B cell (primary cell): Measurements from ENCODE around the gene PPP4R3A. TPM values are rescaled to one million over a fixed set of nuclear protein-coding genes. Genes with fewer than 3 reads are reported as not detected.
A peak's percentile ranks its signal among the peaks of the same experiment; 100 is the strongest.

Experiments used
- ATAC-seq: fragments of 200-7000 bp; cut with Tn5 transposase; one replicate; pipeline ENCODE4 v1.10.0; 2021; ENCODE audit warnings: low read depth, mild to moderate bottlenecking, moderate number of reproducible peaks, moderate library complexity
- CTCF ChIA-PET: fragments of 350-600 bp; sonication (Branson Sonifier 250); formaldehyde crosslinking; loops from one replicate; lab custom pipeline; 2021; ENCODE audit warnings: antibody characterized with exemption, inconsistent platforms; lab: Charles Lee
- POLR2A ChIA-PET: fragments of 350-600 bp; sonication (Branson Sonifier 250); formaldehyde crosslinking; loops from one replicate; lab custom pipeline; 2021; ENCODE audit warnings: antibody characterized with exemption; lab: Charles Lee
- DNase-seq: peaks from one replicate; pipeline ENCODE4 v3.0.0; 2013
- H2AFZ ChIP-seq: 2 replicates; pipeline ENCODE4 v1.6.1; 2012; ENCODE audit warnings: mild to moderate bottlenecking, low read depth, low read length; ENCODE audit not compliant: insufficient read depth, poor library complexity, severe bottlenecking
- H3K27ac ChIP-seq, 2 donors: 1 replicate in 1 of 2; 2 replicates in 1 of 2; pipeline ENCODE4 v1.5.1; 2012 to 2013; ENCODE audit warnings: low read length in 2 of 2, mild to moderate bottlenecking in 2 of 2, moderate library complexity in 1 of 2
- H3K27me3 ChIP-seq, 4 experiments: fragments of 200-600 bp in 1 of 4; sonication (generic) in 1 of 4; replicated peaks in 1 of 4; 1 replicate in 2 of 4; 2 replicates in 2 of 4; pipeline versions ENCODE4 v1.6.1 to v1.7.0; 2013 to 2016; ENCODE audit warnings: low read length in 3 of 4, mild to moderate bottlenecking in 2 of 4, mixed read lengths in 1 of 4, moderate library complexity in 1 of 4; ENCODE audit not compliant: insufficient read depth in 4 of 4, control insufficient read depth in 3 of 4; ENCODE audit errors: control extremely low read depth in 1 of 4
- H3K36me3 ChIP-seq, 2 experiments: replicated peaks in 1 of 2; 1 replicate in 1 of 2; 2 replicates in 1 of 2; pipeline versions ENCODE4 v1.6.1 to v1.7.1; 2013; ENCODE audit warnings: low read length in 1 of 2; ENCODE audit not compliant: insufficient read depth in 2 of 2, control insufficient read depth in 1 of 2; ENCODE audit errors: control extremely low read depth in 1 of 2, extremely low read depth in 1 of 2
- H3K4me1 ChIP-seq, 2 donors: fragments of 200-600 bp in 1 of 2; sonication (generic) in 1 of 2; 1 replicate in 1 of 2; 2 replicates in 1 of 2; pipeline versions ENCODE4 v1.5.1 to v1.6.1; 2013 to 2017; ENCODE audit warnings: low read length in 2 of 2; ENCODE audit not compliant: control insufficient read depth in 2 of 2, insufficient read depth in 2 of 2
- H3K4me2 ChIP-seq: replicated peaks from 2 replicates; pipeline ENCODE3; 2012; ENCODE audit warnings: mild to moderate bottlenecking, low read depth, low read length; ENCODE audit not compliant: poor library complexity, severe bottlenecking
- H3K4me3 ChIP-seq, 5 experiments: fragments of 200-600 bp in 1 of 5; sonication (generic) in 1 of 5; 1 replicate in 3 of 5; 2 replicates in 2 of 5; pipeline versions ENCODE4 v1.5.1 to v1.7.0; 2011 to 2016; ENCODE audit warnings: low read length in 4 of 5, mild to moderate bottlenecking in 4 of 5, low read depth in 2 of 5, control low read depth in 1 of 5, moderate library complexity in 1 of 5; ENCODE audit not compliant: insufficient read depth in 1 of 5; ENCODE audit errors: control extremely low read depth in 1 of 5, extremely low read depth in 1 of 5
- H3K79me2 ChIP-seq: fragments of 200-600 bp; sonication (generic); one replicate; pipeline ENCODE4 v1.6.0; 2016; ENCODE audit warnings: low read length; ENCODE audit not compliant: control insufficient read depth, insufficient read depth
- H3K9ac ChIP-seq: fragments of 200-600 bp; sonication (generic); 2 replicates; pipeline ENCODE4 v1.6.1; 2017; ENCODE audit warnings: mild to moderate bottlenecking, low read length, moderate library complexity
- H3K9me3 ChIP-seq, 3 donors: one replicate each; pipeline versions ENCODE4 v1.6.1 to v1.7.1; 2013; ENCODE audit warnings: low read length in 2 of 3; ENCODE audit not compliant: control insufficient read depth in 2 of 3, insufficient read depth in 1 of 3; ENCODE audit errors: control extremely low read depth in 1 of 3
- H4K20me1 ChIP-seq: 2 replicates; pipeline ENCODE4 v1.6.0; 2012; ENCODE audit warnings: mild to moderate bottlenecking, low read length; ENCODE audit not compliant: insufficient read depth, control insufficient read depth, poor library complexity, severe bottlenecking
- H3K27ac Mint-ChIP-seq: one replicate; pipeline ENCODE4 v1.8.0; 2021; ENCODE audit warnings: mixed read lengths
- H3K27me3 Mint-ChIP-seq: one replicate; pipeline ENCODE4 v1.8.0; 2021; ENCODE audit warnings: mixed read lengths
- H3K4me1 Mint-ChIP-seq: one replicate; pipeline ENCODE4 v1.8.0; 2021; ENCODE audit warnings: mixed read lengths
- H3K4me3 Mint-ChIP-seq: one replicate; pipeline ENCODE4 v1.8.0; 2021; ENCODE audit warnings: mixed read lengths
- H3K9me3 Mint-ChIP-seq: one replicate; pipeline ENCODE4 v1.8.0; 2022; ENCODE audit warnings: mixed read lengths; ENCODE audit not compliant: insufficient read depth
- CTCF ChIP-seq: fragments of 200-600 bp; IDR thresholded peaks from one replicate; pipeline ENCODE4 v1.8.0; 2022; ENCODE audit warnings: antibody characterized with exemption, mild to moderate bottlenecking
- EZH2 ChIP-seq: IDR thresholded peaks from 2 replicates; pipeline ENCODE4 v1.6.1; 2012; ENCODE audit warnings: borderline replicate concordance, low read depth, mild to moderate bottlenecking, moderate library complexity, low read length; ENCODE audit not compliant: insufficient read depth, poor library complexity, severe bottlenecking
- WGBS: methylation state at CpG from one replicate; pipeline ENCODE4 v1.1.5; 2013; ENCODE audit warnings: missing lambda C conversion rate; ENCODE audit not compliant: insufficient coverage; 5-methylcytosine and 5-hydroxymethylcytosine counted together
- intact Hi-C: fragments of 100-400 bp; cut with micrococcal nuclease; formaldehyde crosslinking; loops from one replicate; pipeline ENCODE4 v1.10.0; 2022
- polyA plus RNA-seq: library from polyadenylated mRNA; depleted of rRNA; stranded (reverse); fragments of >200 nt; gene quantifications from 2 replicates; pipeline ENCODE4 v1.2.3, GENCODE V29; 2012
- total RNA-seq, 2 donors: library from RNA; stranded (reverse); fragments of 120-200 nt in 1 of 2; gene quantifications; 1 replicate in 1 of 2; 2 replicates in 1 of 2; pipeline versions ENCODE4 v1.2.3 to v1.2.4, GENCODE V29; 2013 to 2022

PPP4R3A gene
- total and polyA plus RNA-seq, 2 donors (not counting 1 experiment from before 2014, with no cell fraction given): 80.6 to 189 TPM

DNA sequence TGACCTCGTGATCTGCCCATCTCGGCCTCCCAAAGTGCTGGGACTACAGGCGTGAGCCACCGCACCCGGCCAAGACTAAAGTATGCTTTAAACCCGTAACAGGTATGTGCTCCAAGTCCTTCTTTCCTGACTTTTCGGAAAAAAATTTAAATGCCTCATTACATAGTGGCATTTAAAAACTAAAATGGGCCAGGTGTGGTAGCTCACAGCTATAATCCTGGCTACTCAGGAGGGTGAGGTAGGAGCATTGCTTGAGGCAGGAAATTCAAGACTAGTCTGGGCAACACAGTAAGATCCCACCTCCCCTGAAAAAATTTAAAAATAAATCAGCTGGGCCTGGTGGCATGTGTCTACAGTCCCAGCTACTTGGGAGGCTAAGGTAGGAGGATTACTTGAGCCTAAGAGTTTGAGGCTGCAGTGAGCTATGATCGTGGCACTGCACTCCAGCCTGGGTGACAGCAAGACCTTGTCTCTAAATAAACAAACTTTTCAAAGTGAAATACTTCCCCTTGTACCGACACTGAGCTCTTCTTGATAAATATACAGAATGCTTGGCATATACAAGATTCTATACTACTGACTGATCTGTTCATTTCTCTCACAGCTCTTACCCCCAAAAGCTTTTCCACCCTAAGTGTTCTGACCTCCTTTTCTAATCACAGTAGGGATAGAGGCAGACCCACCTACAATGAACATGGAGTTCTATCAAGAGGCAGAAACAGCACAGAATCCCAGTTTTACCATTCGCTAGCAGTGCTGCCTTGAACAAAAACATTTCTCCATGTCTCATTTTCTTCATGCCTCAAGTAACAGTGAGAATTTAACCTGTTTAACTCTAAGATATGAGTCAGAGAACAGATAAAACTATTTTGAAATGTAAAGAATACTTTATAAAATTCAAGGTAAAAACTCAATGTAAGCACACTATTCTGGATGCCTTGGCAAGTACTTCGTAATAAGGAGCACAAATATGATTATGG lies 7.9 kb downstream of the PPP4R3A start:
- Mint-ChIP-seq H3K27ac (peak overlapping the region; percentile 5), H3K9me3 (no peaks in the 10 kb centered on the region), H3K4me3 (no peak overlapping the region), H3K27me3 (no peaks in the 10 kb centered on the region), H3K4me1 (peaks cover 64% of the 10 kb centered on the region)
- DNase-seq: no peak
- no peak for ATAC-seq
- CTCF ChIA-PET: interaction anchor here (1.4 kb wide), 1 partner anchor 17 kb away, joined by 4 read pairs; no protein-coding TSS in a partner anchor
- no peak overlapping the region for H3K4me3 ChIP-seq
- no peaks in the 10 kb centered on the region for H3K27me3 ChIP-seq
- peaks cover 81% of the 10 kb centered on the region for H4K20me1 ChIP-seq
- intact Hi-C loops: loop anchor here (10.0 kb wide), 1 partner anchor 1547 kb away; the partner anchor contains the start of genes EFCAB11 and TDP1
- H3K36me3 ChIP-seq: peaks cover 1 to 61% of the 10 kb centered on the region in 2 experiments
- H3K9me3 ChIP-seq: peaks cover 0 to 1% (median 0%) of the 10 kb centered on the region in 3 donors
- H3K79me2 ChIP-seq: peaks cover 98% of the 10 kb centered on the region
- TF ChIP-seq EZH2 (no peak), CTCF (no peak)
- 100% methylated on average over 4 of the region's 11 CpGs for WGBS
- POLR2A ChIA-PET: no interaction called here
- H3K27ac ChIP-seq: peak overlapping the region in 1 of 2 donors; percentile 44
- H3K4me1 ChIP-seq: peaks cover 48 to 71% of the 10 kb centered on the region in 2 donors
- H3K4me2 ChIP-seq: no peak overlapping the region
- no peak overlapping the region for H3K9ac ChIP-seq
- no peak overlapping the region for H2AFZ ChIP-seq
